Heart left ventricle (tissue), 16 donors: Measurements from ENCODE around the gene HSF5. TPM values are rescaled to one million over a fixed set of nuclear protein-coding genes. Genes with fewer than 3 reads are reported as not detected.

Source experiments
- ATAC-seq, 4 donors: fragments of 200-7000 bp; cut with Tn5 transposase; one replicate each; pipeline ENCODE4 v1.9.1; 2020 to 2022; ENCODE audit warnings: moderate library complexity in 4 of 4, mild to moderate bottlenecking in 3 of 4, moderate number of reproducible peaks in 1 of 4
- DNase-seq, 5 donors: peaks; one replicate each; pipeline ENCODE4 v3.0.0-alpha.2; 2020
- H3K27ac ChIP-seq, 12 donors: fragments of 200-600 bp; sonication (generic) in 4 of 12; one replicate each; pipeline versions ENCODE4 v1.5.0 to v1.8.0; 2016 to 2022; ENCODE audit warnings: mild to moderate bottlenecking in 2 of 12
- H3K27me3 ChIP-seq, 9 donors: fragments of 200-600 bp; sonication (generic) in 2 of 9; one replicate each; pipeline versions ENCODE4 v1.5.1 to v1.8.0; 2016 to 2022; ENCODE audit warnings: mild to moderate bottlenecking in 3 of 9
- H3K36me3 ChIP-seq, 9 donors: fragments of 200-600 bp; sonication (generic) in 2 of 9; one replicate each; pipeline versions ENCODE4 v1.5.0 to v1.8.0; 2018 to 2022; ENCODE audit warnings: mild to moderate bottlenecking in 2 of 9
- H3K4me1 ChIP-seq, 12 donors: fragments of 200-600 bp; sonication (generic) in 4 of 12; one replicate each; pipeline versions ENCODE4 v1.5.0 to v1.8.0; 2016 to 2022; ENCODE audit warnings: mild to moderate bottlenecking in 3 of 12
- H3K4me3 ChIP-seq, 12 donors: fragments of 200-600 bp; sonication (generic) in 4 of 12; one replicate each; pipeline versions ENCODE4 v1.5.0 to v1.8.0; 2017 to 2022; ENCODE audit warnings: mild to moderate bottlenecking in 9 of 12, moderate library complexity in 4 of 12
- H3K9me3 ChIP-seq, 12 donors: fragments of 200-600 bp; sonication (generic) in 4 of 12; one replicate each; pipeline versions ENCODE4 v1.5.0 to v1.8.0; 2016 to 2022; ENCODE audit warnings: mild to moderate bottlenecking in 1 of 12
- POLR2A ChIP-seq, 2 donors: fragments of 450-650 bp; IDR thresholded peaks; one replicate each; pipeline ENCODE4 v1.6.1; 2017; ENCODE audit warnings: antibody characterized with exemption in 2 of 2, mild to moderate bottlenecking in 2 of 2, moderate library complexity in 2 of 2
- WGBS, 4 donors: extraction: QIAGEN DNeasy Blood & Tissue Kit in 2 of 4; methylation state at CpG; one replicate each; pipeline versions ENCODE4 v1.1.5 to v1.1.7; 2013 to 2018; 5-methylcytosine and 5-hydroxymethylcytosine counted together
- intact Hi-C, 10 donors: fragments of 100-400 bp; cut with DNase I; formaldehyde crosslinking; loops; one replicate each; pipeline versions ENCODE4 v1.11.1 to v1.14.2; 2022
- polyA plus RNA-seq, 2 donors: library from polyadenylated mRNA; stranded (reverse); fragments of 200-250 nt; gene quantifications; one replicate each; pipeline ENCODE4 v1.2.3, GENCODE V29; 2013
- total RNA-seq, 9 donors: library from RNA; depleted of rRNA in 2 of 9; stranded (reverse); fragments of >200 nt in 2 of 9; fragmentation: NEBNext Ultra II Directional in 3 of 9; extraction: Animal tissue kit (Norgen Biotek cat#: 25700) in 3 of 9; gene quantifications; one replicate each; pipeline versions ENCODE4 v1.1.0 to v1.2.4, GENCODE V29; 2016 to 2023
- TF ChIP-seq, protein P1 (sequence below), 12 donors: fragments of 200-600 bp; sonication (generic) in 4 of 12; IDR thresholded peaks; one replicate each; pipeline versions ENCODE4 v1.5.0 to v1.8.0; 2018 to 2022; ENCODE audit warnings: antibody characterized with exemption in 12 of 12, mild to moderate bottlenecking in 5 of 12
- donor health status: ischemic (EF 13 %, LVEDD 7.1; RV severe dilation, severe dysfunction).
- donor health status: healthy with polysubstance abuse.
- donor health status: DM: no; HTN: yes; CAD: no.
- donor health status: DM: no; HTN: no; CAD: no.
- donor health status: ischemic (EF 25% LVEDD 6.9; RV normal size, moderate dysfunction).
- donor health status: ischemic (EF 25% LVEDD 5.7; RV mildly dilated, moderate dysfunction).
- donor health status: healthy.
- donor health status: DM: yes; HTN: yes; CAD: no.
- donor health status: ischemic (EF 35%, LVEDD 5.7; RV mildly dilated, moderate dysfunction).
- donor health status: nonischemic (EF 11% LVEDD 7.7; RV severe dilation, severe dysfunction).
- donor health status: DM: yes; HTN: yes; CAD: no.
- donor health status: PGD.
- donor health status: ischemic (EF 29% LVEDD 5.4; RV normal size, mild dysfunction).
- donor health status: nonischemic (EF 23%, LVEDD 6.1; RV moderate dilation, normal function).

The HSF5 gene
- total and polyA plus RNA-seq, 11 donors: 0.06 to 0.19 TPM; not detected in 9

DNA sequence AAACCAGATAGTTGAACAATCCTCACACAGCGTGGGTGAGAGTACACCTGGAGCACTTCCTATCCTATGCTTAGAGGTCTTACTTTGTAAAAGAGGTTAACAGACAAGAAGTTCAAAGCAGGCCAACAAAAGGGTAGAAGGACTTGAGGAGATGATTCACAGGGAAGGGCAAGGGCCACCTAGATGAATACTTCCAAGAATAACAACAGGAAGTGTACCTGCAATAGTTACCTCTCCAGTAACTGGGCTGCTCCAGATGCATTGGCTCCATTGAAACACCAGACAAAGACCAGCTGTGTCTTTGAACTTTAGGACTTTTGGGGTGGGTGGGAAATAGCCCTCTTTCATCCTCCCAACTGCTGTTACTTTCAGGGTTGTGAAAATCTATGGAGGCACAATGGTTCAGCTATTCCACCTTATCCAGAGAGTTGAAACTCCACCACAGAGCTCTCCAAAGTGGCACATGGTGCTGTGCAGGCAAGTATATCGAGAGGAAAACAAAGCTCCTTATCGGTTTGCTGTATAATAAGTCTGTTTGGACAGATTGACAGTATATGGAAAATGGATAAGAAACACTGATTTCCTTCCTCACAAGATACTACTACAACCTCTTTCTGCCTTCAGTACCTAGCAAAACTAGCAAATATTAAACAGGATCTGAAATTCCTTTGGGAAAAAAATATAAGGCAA lies 93.5 kb downstream of the HSF5 start:
- Histone ChIP-seq H3K4me1 (peaks cover 0 to 10% (median 3%) of the 10 kb centered on the region in 12 donors), H3K36me3 (no peaks in the 10 kb centered on the region), H3K27ac (no peak overlapping the region), H3K27me3 (peaks cover 0 to 18% (median 0%) of the 10 kb centered on the region in 9 donors), H3K4me3 (no peak overlapping the region), H3K9me3 (no peaks in the 10 kb centered on the region)
- ATAC-seq (no peak), DNase-seq (no peak)
- 70 to 78% (median 73%) methylated on average over 3 of the region's 3 CpGs for WGBS, 4 donors
- TF ChIP-seq, protein P1, sequence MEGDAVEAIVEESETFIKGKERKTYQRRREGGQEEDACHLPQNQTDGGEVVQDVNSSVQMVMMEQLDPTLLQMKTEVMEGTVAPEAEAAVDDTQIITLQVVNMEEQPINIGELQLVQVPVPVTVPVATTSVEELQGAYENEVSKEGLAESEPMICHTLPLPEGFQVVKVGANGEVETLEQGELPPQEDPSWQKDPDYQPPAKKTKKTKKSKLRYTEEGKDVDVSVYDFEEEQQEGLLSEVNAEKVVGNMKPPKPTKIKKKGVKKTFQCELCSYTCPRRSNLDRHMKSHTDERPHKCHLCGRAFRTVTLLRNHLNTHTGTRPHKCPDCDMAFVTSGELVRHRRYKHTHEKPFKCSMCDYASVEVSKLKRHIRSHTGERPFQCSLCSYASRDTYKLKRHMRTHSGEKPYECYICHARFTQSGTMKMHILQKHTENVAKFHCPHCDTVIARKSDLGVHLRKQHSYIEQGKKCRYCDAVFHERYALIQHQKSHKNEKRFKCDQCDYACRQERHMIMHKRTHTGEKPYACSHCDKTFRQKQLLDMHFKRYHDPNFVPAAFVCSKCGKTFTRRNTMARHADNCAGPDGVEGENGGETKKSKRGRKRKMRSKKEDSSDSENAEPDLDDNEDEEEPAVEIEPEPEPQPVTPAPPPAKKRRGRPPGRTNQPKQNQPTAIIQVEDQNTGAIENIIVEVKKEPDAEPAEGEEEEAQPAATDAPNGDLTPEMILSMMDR (IDR thresholded peaks at IDR 0.05): no peak
- no peak for TF ChIP-seq POLR2A (IDR thresholded peaks at IDR 0.05)
- intact Hi-C loops: no loop called here

GRCh38 chr17:58391302-58391984 lies 96.8 kb downstream of the HSF5 start:
- TF ChIP-seq, protein P1 (IDR thresholded peaks at IDR 0.05): no peak
- TF ChIP-seq POLR2A (IDR thresholded peaks at IDR 0.05): no peak
- peaks cover 0 to 10% (median 3%) of the 10 kb centered on the region in 12 donors for H3K4me1 ChIP-seq
- peak; percentile 20 to 66 (median 37) for ATAC-seq
- H3K27me3 ChIP-seq: peaks cover 0 to 22% (median 0%) of the 10 kb centered on the region in 9 donors
- H3K4me3 ChIP-seq: no peak overlapping the region
- WGBS, 4 donors: 17 to 24% (median 20%) methylated on average over 10 of the region's 10 CpGs
- H3K27ac ChIP-seq: no peak overlapping the region
- H3K36me3 ChIP-seq: no peaks in the 10 kb centered on the region
- intact Hi-C loops: no loop called here
- peak in 4 of 5 donors; percentile 23 to 39 (median 30) for DNase-seq
- no peaks in the 10 kb centered on the region for H3K9me3 ChIP-seq

DNA sequence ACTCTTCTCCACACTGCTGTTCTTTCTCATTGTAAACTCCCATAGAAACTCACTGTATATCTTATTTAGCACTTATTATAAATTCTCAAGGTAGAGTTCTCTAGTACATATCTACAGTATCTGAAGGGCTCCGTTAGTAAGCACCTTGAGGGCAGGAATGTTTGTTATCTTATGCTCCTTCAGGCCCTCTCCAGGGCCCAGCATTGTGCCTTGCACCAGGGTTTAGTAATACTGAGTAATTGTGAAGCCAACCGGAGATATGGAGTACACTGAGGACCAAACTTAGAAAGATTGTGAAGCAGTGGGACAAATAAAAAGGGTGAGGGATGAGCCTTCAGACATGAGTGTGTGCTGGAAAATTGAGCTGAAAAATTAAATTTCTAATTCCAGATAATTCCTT lies 97.3 kb downstream of the HSF5 start:
- H3K27ac ChIP-seq: no peak overlapping the region

More for the DNA sequence above, 97.3 kb downstream of the HSF5 start:
- no peaks in the 10 kb centered on the region for H3K9me3 ChIP-seq
- no peak overlapping the region for H3K4me3 ChIP-seq
- ATAC-seq (no peak), DNase-seq (no peak)
- H3K4me1 ChIP-seq: peaks cover 0 to 10% (median 3%) of the 10 kb centered on the region in 12 donors
- TF ChIP-seq POLR2A (IDR thresholded peaks at IDR 0.05): no peak
- TF ChIP-seq, protein P1 (IDR thresholded peaks at IDR 0.05): no peak
- H3K27me3 ChIP-seq: peaks cover 0 to 24% (median 0%) of the 10 kb centered on the region in 9 donors
- no peaks in the 10 kb centered on the region for H3K36me3 ChIP-seq
- 75 to 88% (median 80%) methylated on average over 2 of the region's 2 CpGs for WGBS, 4 donors
- intact Hi-C loops: no loop called here
